H1 (cell line): ENCODE data around the gene RAB5A. TPM values are rescaled to one million over a fixed set of nuclear protein-coding genes. Genes with fewer than 3 reads are reported as not detected.

Source experiments
- CTCF ChIA-PET: fragments of 300-600 bp; sonication (Branson Sonifier 250); formaldehyde crosslinking; loops from one replicate; lab custom pipeline; 2021; ENCODE audit not compliant: partially characterized antibody; lab: Charles Lee
- POLR2A ChIA-PET: fragments of 300-600 bp; sonication (Branson Sonifier 250); formaldehyde crosslinking; loops from one replicate; lab custom pipeline; 2021; ENCODE audit warnings: inconsistent platforms; ENCODE audit not compliant: partially characterized antibody; lab: Charles Lee
- DNase-seq, 2 experiments: peaks; one replicate each; pipeline versions ENCODE4 v3.0.0 to v3.0.0-alpha.2; 2010 to 2022; ENCODE audit warnings: low spot score in 2 of 2, low read depth in 1 of 2, mixed read lengths in 1 of 2
- FAIRE-seq: peaks from 2 replicates; lab custom pipeline; 2011; peaks lifted over from hg19 to GRCh38; lab: Jason Lieb, UNC
- H2AFZ ChIP-seq: 2 replicates; pipeline ENCODE4 v1.8.1; 2012; ENCODE audit warnings: low read length, inconsistent platforms
- H2AK5ac ChIP-seq: 2 replicates; pipeline ENCODE4 v1.6.1; 2013; ENCODE audit warnings: low read depth, low read length
- H2BK120ac ChIP-seq: replicated peaks from 2 replicates; pipeline ENCODE3; 2013; ENCODE audit warnings: low read depth, low read length, inconsistent platforms
- H2BK12ac ChIP-seq: 2 replicates; pipeline ENCODE4 v1.6.1; 2013; ENCODE audit warnings: low read depth, low read length
- H2BK15ac ChIP-seq: 2 replicates; pipeline ENCODE4 v1.6.1; 2013; ENCODE audit warnings: low read length
- H2BK20ac ChIP-seq: 2 replicates; pipeline ENCODE4 v1.6.1; 2013; ENCODE audit warnings: low read length
- H2BK5ac ChIP-seq: 2 replicates; pipeline ENCODE4 v1.6.1; 2013; ENCODE audit warnings: low read depth, low read length
- H3K14ac ChIP-seq: 2 replicates; pipeline ENCODE4 v1.6.1; 2013; ENCODE audit warnings: inconsistent platforms; ENCODE audit not compliant: insufficient read length
- H3K18ac ChIP-seq: 2 replicates; pipeline ENCODE4 v1.6.1; 2013; ENCODE audit warnings: low read length; ENCODE audit errors: extremely low read depth
- H3K23ac ChIP-seq: 2 replicates; pipeline ENCODE4 v1.6.1; 2013; ENCODE audit warnings: inconsistent platforms; ENCODE audit not compliant: insufficient read length
- H3K23me2 ChIP-seq: 2 replicates; pipeline ENCODE4 v1.6.1; 2013; ENCODE audit warnings: low read depth, low read length
- H3K27ac ChIP-seq: 2 replicates; pipeline ENCODE4 v1.6.1; 2011; ENCODE audit warnings: low read depth, low read length, inconsistent platforms
- H3K27me3 ChIP-seq, 4 experiments: replicated peaks in 1 of 4; 1 replicate in 1 of 4; 2 replicates in 3 of 4; pipeline versions ENCODE4 v1.6.1 to v1.8.1; 2011 to 2013; ENCODE audit warnings: low read length in 3 of 4, mild to moderate bottlenecking in 3 of 4, inconsistent platforms in 2 of 4, mixed read lengths in 2 of 4, moderate library complexity in 1 of 4; ENCODE audit not compliant: control insufficient read depth in 3 of 4, insufficient read depth in 3 of 4; ENCODE audit errors: extremely low read depth in 1 of 4
- H3K36me3 ChIP-seq, 4 experiments: 2 replicates each; pipeline versions ENCODE4 v1.6.1 to v1.8.1; 2011 to 2013; ENCODE audit warnings: mild to moderate bottlenecking in 4 of 4, low read length in 3 of 4, moderate library complexity in 2 of 4, control low read depth in 1 of 4, inconsistent platforms in 1 of 4; ENCODE audit not compliant: insufficient read depth in 4 of 4, control insufficient read depth in 2 of 4
- H3K4ac ChIP-seq: replicated peaks from 2 replicates; pipeline ENCODE3; 2013; ENCODE audit warnings: low read length, low read depth, mixed read lengths, inconsistent platforms; ENCODE audit not compliant: insufficient read length
- H3K4me1 ChIP-seq, 4 experiments: replicated peaks in 1 of 4; 1 replicate in 1 of 4; 2 replicates in 3 of 4; pipeline versions ENCODE4 v1.6.1 to v1.8.1; 2011 to 2013; ENCODE audit warnings: low read length in 3 of 4, inconsistent platforms in 2 of 4, mixed read lengths in 1 of 4; ENCODE audit not compliant: insufficient read depth in 4 of 4, control insufficient read depth in 3 of 4
- H3K4me2 ChIP-seq, 2 experiments: 2 replicates each; pipeline versions ENCODE4 v1.6.1 to v1.8.1; 2011 to 2013; ENCODE audit warnings: low read depth in 2 of 2, low read length in 2 of 2, control low read depth in 1 of 2, inconsistent platforms in 1 of 2, mild to moderate bottlenecking in 1 of 2; ENCODE audit not compliant: insufficient read depth in 1 of 2
- H3K4me3 ChIP-seq, 4 experiments: fragments of 200-600, 300-600 bp in 1 of 4; sonication (generic), shearing (Covaris generic), sonication (Bioruptor Twin) in 1 of 4; 2 replicates each; pipeline versions ENCODE4 v1.5.1 to v1.8.1; 2011 to 2016; ENCODE audit warnings: low read length in 4 of 4, low read depth in 3 of 4, control low read depth in 2 of 4, inconsistent platforms in 2 of 4, mild to moderate bottlenecking in 2 of 4, mixed read lengths in 1 of 4, moderate library complexity in 1 of 4; ENCODE audit not compliant: insufficient read depth in 2 of 4; ENCODE audit errors: extremely low read depth in 1 of 4
- H3K56ac ChIP-seq: replicated peaks from 2 replicates; pipeline ENCODE3; 2013; ENCODE audit warnings: low read depth, mild to moderate bottlenecking, mixed read lengths, low read length, inconsistent platforms; ENCODE audit not compliant: insufficient read length
- H3K79me1 ChIP-seq: 2 replicates; pipeline ENCODE4 v1.6.1; 2013; ENCODE audit warnings: low read depth, low read length, control low read depth
- H3K79me2 ChIP-seq, 2 experiments: 2 replicates each; pipeline versions ENCODE4 v1.6.1 to v1.8.1; 2012 to 2013; ENCODE audit warnings: low read length in 2 of 2, mild to moderate bottlenecking in 2 of 2, inconsistent platforms in 1 of 2; ENCODE audit not compliant: insufficient read depth in 2 of 2, control insufficient read depth in 1 of 2
- H3K9ac ChIP-seq, 4 experiments: replicated peaks in 1 of 4; 1 replicate in 1 of 4; 2 replicates in 3 of 4; pipeline versions ENCODE4 v1.6.1 to v1.8.1; 2011 to 2013; ENCODE audit warnings: low read depth in 3 of 4, low read length in 3 of 4, control low read depth in 2 of 4, mild to moderate bottlenecking in 2 of 4, moderate library complexity in 2 of 4, inconsistent platforms in 1 of 4; ENCODE audit errors: extremely low read depth in 1 of 4
- H3K9me3 ChIP-seq, 2 experiments: 2 replicates each; pipeline versions ENCODE4 v1.6.1 to v1.8.1; 2012 to 2013; ENCODE audit warnings: mild to moderate bottlenecking in 2 of 2, moderate library complexity in 2 of 2, control low read depth in 1 of 2, inconsistent platforms in 1 of 2, low read depth in 1 of 2, low read length in 1 of 2, mixed read lengths in 1 of 2; ENCODE audit not compliant: insufficient read depth in 2 of 2
- H4K20me1 ChIP-seq, 2 experiments: replicated peaks in 1 of 2; 2 replicates each; pipeline versions ENCODE3 to v1.8.1; 2011 to 2013; ENCODE audit warnings: inconsistent platforms in 2 of 2, low read length in 2 of 2, mild to moderate bottlenecking in 1 of 2; ENCODE audit not compliant: insufficient read depth in 2 of 2, control insufficient read depth in 1 of 2
- H4K5ac ChIP-seq: 2 replicates; pipeline ENCODE4 v1.6.1; 2013; ENCODE audit warnings: low read length, low read depth, mixed read lengths, inconsistent platforms; ENCODE audit not compliant: insufficient read length
- H4K8ac ChIP-seq: 2 replicates; pipeline ENCODE4 v1.8.0; 2013; ENCODE audit warnings: mild to moderate bottlenecking, moderate library complexity, low read length, inconsistent platforms; ENCODE audit not compliant: insufficient read depth; ENCODE audit errors: extremely low read depth
- H4K91ac ChIP-seq: replicated peaks from 2 replicates; pipeline ENCODE3; 2013; ENCODE audit warnings: low read length, mixed read lengths, inconsistent platforms; ENCODE audit not compliant: insufficient read length
- EP300 ChIP-seq, 2 experiments: IDR thresholded peaks; 1 replicate in 1 of 2; 2 replicates in 1 of 2; pipeline ENCODE4 v1.6.1; 2011 to 2012; ENCODE audit warnings: low read depth in 2 of 2, low read length in 2 of 2, mild to moderate bottlenecking in 2 of 2, borderline replicate concordance in 1 of 2, inconsistent platforms in 1 of 2, moderate library complexity in 1 of 2
- MAFK ChIP-seq: IDR thresholded peaks from 2 replicates; pipeline ENCODE4 v1.6.1; 2012; ENCODE audit warnings: low read depth, mild to moderate bottlenecking, improper control_type of control experiment, low read length
- SIX5 ChIP-seq: IDR thresholded peaks from 2 replicates; pipeline ENCODE4 v1.6.1; 2011; ENCODE audit warnings: mild to moderate bottlenecking, low read depth, low read length
- WGBS, 2 experiments: shearing (Covaris generic) in 1 of 2; methylation state at CpG; one replicate each; pipeline versions ENCODE4 v1.1.6 to v1.1.7; 2013 to 2015; ENCODE audit warnings: low lambda C conversion rate in 2 of 2, mixed read lengths in 2 of 2, inconsistent platforms in 1 of 2, low coverage in 1 of 2, missing lambda C conversion rate in 1 of 2; ENCODE audit not compliant: insufficient replicate concordance in 2 of 2, insufficient coverage in 1 of 2, insufficient read length in 1 of 2; ENCODE audit errors: extremely low coverage in 1 of 2, missing lambda C conversion rate in 1 of 2; 5-methylcytosine and 5-hydroxymethylcytosine counted together
- polyA plus RNA-seq, 7 experiments: library from polyadenylated mRNA; depleted of rRNA in 3 of 7; stranded (reverse) in 5 of 7; unstranded in 2 of 7; fragments of >200 nt in 5 of 7; fragments of 200-250 nt in 2 of 7; gene quantifications; 1 replicate in 5 of 7; 2 replicates in 1 of 7; 4 replicates in 1 of 7; pipeline versions ENCODE4 v1.2.1 to v1.2.3, GENCODE V29; 2011 to 2013; ENCODE audit warnings: missing spikeins in 2 of 7, mixed read lengths in 2 of 7
- total RNA-seq: library from RNA; stranded (reverse); fragmentation: NEBNext Ultra II Directional; extraction: Animal tissue kit (Norgen Biotek cat#: 25700); gene quantifications from 2 replicates; pipeline ENCODE4 v1.2.1, GENCODE V29; 2021
- TF ChIP-seq, protein P1 (sequence below): IDR thresholded peaks from 2 replicates; pipeline ENCODE4 v1.6.1; 2012; ENCODE audit warnings: inconsistent platforms

The RAB5A gene
- total and polyA plus RNA-seq, 2 of the 8 experiments (the other 6 are each of a cell fraction or from before 2014, with no cell fraction given), result 22.4 to 77.7 TPM

DNA sequence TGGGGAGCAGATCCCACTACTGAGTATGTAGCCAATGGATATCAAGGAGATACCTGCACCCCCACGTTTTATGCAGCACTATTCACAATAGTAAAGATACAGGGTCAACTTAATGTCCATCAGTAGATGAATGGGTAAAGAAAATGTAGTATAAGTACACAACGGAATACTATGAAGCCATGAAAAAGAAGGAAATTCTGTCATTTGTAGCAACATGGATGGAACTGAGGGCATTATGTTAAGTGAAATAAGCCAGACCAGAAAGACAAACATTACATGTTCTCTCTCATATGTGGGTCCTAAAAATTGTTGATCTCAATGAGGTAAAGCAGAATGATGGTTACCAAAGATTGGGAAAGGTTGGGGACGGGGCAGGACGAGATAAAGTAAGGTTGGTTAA lies 50.6 kb downstream of the RAB5A start:
- Histone ChIP-seq H3K9me3 (no peaks in the 10 kb centered on the region), H4K20me1 (no peaks in the 10 kb centered on the region), H4K91ac (no peak overlapping the region), H3K27me3 (no peaks in the 10 kb centered on the region), H3K4me3 (no peak overlapping the region), H3K79me2 (no peaks in the 10 kb centered on the region), H2AK5ac (no peak overlapping the region), H3K23me2 (no peaks in the 10 kb centered on the region), H2BK120ac (no peak overlapping the region), H4K5ac (no peak overlapping the region), H3K23ac (no peak overlapping the region), H3K27ac (no peak overlapping the region), H3K4me2 (no peak overlapping the region), H3K79me1 (no peaks in the 10 kb centered on the region), H3K4me1 (no peaks in the 10 kb centered on the region), H2BK12ac (no peak overlapping the region), H3K36me3 (no peaks in the 10 kb centered on the region), H3K14ac (no peak overlapping the region), H3K56ac (no peak overlapping the region), H2BK15ac (no peak overlapping the region), H4K8ac (no peak overlapping the region), H3K9ac (no peak overlapping the region), H2AFZ (no peak overlapping the region), H3K18ac (no peak overlapping the region), H3K4ac (no peak overlapping the region), H2BK5ac (no peak overlapping the region), H2BK20ac (no peak overlapping the region)
- ChIA-PET POLR2A (no interaction called here), CTCF (no interaction called here)
- DNase-seq, result no peak
- TF ChIP-seq MAFK, result no peak
- no peak for TF ChIP-seq SIX5
- TF ChIP-seq, protein P1, sequence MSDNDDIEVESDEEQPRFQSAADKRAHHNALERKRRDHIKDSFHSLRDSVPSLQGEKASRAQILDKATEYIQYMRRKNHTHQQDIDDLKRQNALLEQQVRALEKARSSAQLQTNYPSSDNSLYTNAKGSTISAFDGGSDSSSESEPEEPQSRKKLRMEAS, result no peak
- no peak for TF ChIP-seq EP300 (IDR thresholded peaks at IDR 0.05; ENCODE audit: borderline replicate concordance in 1 of 2, low read depth in 2 of 2, low read length in 2 of 2)
- WGBS, 2 experiments, result 85% methylated on average over 4 of the region's 4 CpGs; no CpG with 5 or more reads in 1 of the 2 experiments
- FAIRE-seq, result no peak
